A673 (cell line): ENCODE data around the gene DUOX1. TPM values are rescaled to one million over a fixed set of nuclear protein-coding genes. Genes with fewer than 3 reads are reported as not detected.

ENCODE experiments used
- BruUV-seq: library from RNA; stranded (reverse); fragments of 400-500 nt; replicated peaks from 2 replicates; lab custom pipeline; 2021; lab: Mats Ljungman, UMichigan
- CTCF ChIA-PET: fragments of 300-600 bp; sonication (Branson Sonifier 250); formaldehyde crosslinking; loops from one replicate; lab custom pipeline; 2022; ENCODE audit warnings: antibody characterized with exemption; lab: Charles Lee
- POLR2A ChIA-PET: fragments of 300-600 bp; sonication (Branson Sonifier 250); formaldehyde crosslinking; loops from one replicate; lab custom pipeline; 2022; ENCODE audit warnings: antibody characterized with exemption; ENCODE audit not compliant: low non-redundant PET; lab: Charles Lee
- DNase-seq: peaks from one replicate; pipeline ENCODE4 v3.0.0-alpha.2; 2015; ENCODE audit warnings: low spot score
- H3K27ac ChIP-seq: fragments of 200-600 bp; sonication (generic); 2 replicates; pipeline ENCODE4 v1.5.1; 2016; ENCODE audit warnings: mixed run types, low read depth, mild to moderate bottlenecking, mixed read lengths, antibody characterized with exemption, low read length; ENCODE audit not compliant: poor library complexity, severe bottlenecking
- H3K27me3 ChIP-seq: fragments of 200-600 bp; sonication (generic); replicated peaks from 2 replicates; pipeline ENCODE4 v1.6.1; 2017; ENCODE audit warnings: mixed run types, low read depth, mild to moderate bottlenecking, mixed read lengths, antibody characterized with exemption, low read length; ENCODE audit not compliant: insufficient read depth, poor library complexity
- H3K36me3 ChIP-seq: fragments of 200-600 bp; sonication (generic); 2 replicates; pipeline ENCODE4 v1.6.1; 2016; ENCODE audit warnings: mixed run types, mild to moderate bottlenecking, mixed read lengths, antibody characterized with exemption, low read length; ENCODE audit not compliant: insufficient read depth, poor library complexity, severe bottlenecking
- H3K4me1 ChIP-seq: fragments of 200-600 bp; sonication (generic); 2 replicates; pipeline ENCODE4 v1.6.1; 2017; ENCODE audit warnings: mixed run types, mild to moderate bottlenecking, mixed read lengths, antibody characterized with exemption, low read length; ENCODE audit not compliant: insufficient read depth, poor library complexity, severe bottlenecking
- H3K4me3 ChIP-seq: fragments of 200-600 bp; sonication (generic); 2 replicates; pipeline ENCODE4 v1.5.1; 2016; ENCODE audit warnings: low read depth, mixed run types, mild to moderate bottlenecking, mixed read lengths, low read length; ENCODE audit not compliant: poor library complexity, severe bottlenecking
- H3K9me3 ChIP-seq: fragments of 200-600 bp; sonication (generic); 2 replicates; pipeline ENCODE4 v1.6.1; 2016; ENCODE audit warnings: mixed run types, low read depth, mild to moderate bottlenecking, mixed read lengths, antibody characterized with exemption, low read length; ENCODE audit not compliant: poor library complexity, severe bottlenecking
- CTCF ChIP-seq: fragments of 300-800, 200-600 bp; sonication (generic); conservative IDR thresholded peaks from 2 replicates; pipeline ENCODE4 v1.5.1; 2017; ENCODE audit warnings: low read depth, mild to moderate bottlenecking, antibody characterized with exemption, low read length, moderate library complexity, mixed read lengths
- EZH2 ChIP-seq: fragments of 200-600 bp; sonication (generic); IDR thresholded peaks from 2 replicates; pipeline ENCODE4 v1.6.1; 2017; ENCODE audit warnings: borderline replicate concordance, low read depth, mild to moderate bottlenecking, mixed read lengths, antibody characterized with exemption, low read length; ENCODE audit not compliant: poor library complexity, severe bottlenecking
- intact Hi-C: fragments of 100-400 bp; cut with micrococcal nuclease; formaldehyde crosslinking; loops from one replicate; pipeline ENCODE4 v1.10.0; 2022; ENCODE audit not compliant: unreplicated experiment
- total RNA-seq: library from RNA; stranded (reverse); gene quantifications from 2 replicates; pipeline ENCODE4 v1.2.3, GENCODE V29; 2021

Gene DUOX1
- total RNA-seq, 1 experiment from 2014 or later = 1.7 TPM

- no TSS peak for BruUV-seq
- TF ChIP-seq CTCF = no peak
- TF ChIP-seq EZH2 = no peak
- Histone ChIP-seq H3K4me1 (peaks cover 5% of the 10 kb centered on the region), H3K36me3 (peaks cover 3% of the 10 kb centered on the region), H3K27me3 (no peaks in the 10 kb centered on the region), H3K9me3 (no peaks in the 10 kb centered on the region), H3K27ac (no peak overlapping the region), H3K4me3 (no peak overlapping the region)
- CTCF ChIA-PET = no interaction called here
- POLR2A ChIA-PET = no interaction called here
- no peak for DNase-seq
- intact Hi-C loops = no loop called here
Observed at GRCh38 chr15:45174069-45174468, 44.3 kb downstream of the DUOX1 start.

DNA sequence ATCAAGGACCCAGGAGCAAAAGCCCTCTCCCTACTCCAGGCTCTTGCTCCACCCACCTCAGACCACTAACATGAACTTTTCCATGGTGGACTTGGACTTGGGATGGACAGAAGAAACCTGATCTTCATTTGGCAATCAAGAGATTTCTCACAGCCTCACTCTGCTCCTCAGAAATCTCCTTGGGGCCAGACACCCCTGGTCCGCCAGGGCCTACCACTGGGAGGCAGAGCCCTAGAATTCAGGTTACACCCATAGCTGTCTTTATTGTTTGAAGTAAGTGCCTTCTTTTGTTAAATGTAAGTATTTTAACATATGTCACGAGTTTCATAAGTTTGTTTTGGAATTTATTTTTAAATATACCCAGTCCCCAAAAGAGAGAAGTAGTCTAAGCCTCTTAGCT, 44.8 kb downstream of the DUOX1 start:
- no TSS peak for BruUV-seq
- TF ChIP-seq EZH2 = no peak
- TF ChIP-seq CTCF = no peak
- no peaks in the 10 kb centered on the region for H3K27me3 ChIP-seq
- H3K36me3 ChIP-seq = peaks cover 3% of the 10 kb centered on the region
- intact Hi-C loops = no loop called here
- ChIA-PET POLR2A (no interaction called here), CTCF (no interaction called here)
- H3K4me3 ChIP-seq = no peak overlapping the region
- H3K4me1 ChIP-seq = peaks cover 5% of the 10 kb centered on the region
- no peak overlapping the region for H3K27ac ChIP-seq
- H3K9me3 ChIP-seq = no peaks in the 10 kb centered on the region
- no peak for DNase-seq

- CTCF ChIA-PET = no interaction called here
- Histone ChIP-seq H3K27me3 (no peaks in the 10 kb centered on the region), H3K9me3 (no peaks in the 10 kb centered on the region), H3K4me3 (no peak overlapping the region), H3K4me1 (peaks cover 14% of the 10 kb centered on the region), H3K27ac (no peak overlapping the region), H3K36me3 (peaks cover 3% of the 10 kb centered on the region)
- TSS peak; percentile 4 for BruUV-seq
- no peak for TF ChIP-seq EZH2
- intact Hi-C loops = no loop called here
- no peak for DNase-seq
- POLR2A ChIA-PET = interaction anchor here (0.6 kb wide), 1 partner anchor 21 kb away, joined by 4 read pairs; no protein-coding TSS in a partner anchor
Observed at GRCh38 chr15:45177285-45177684, 47.5 kb downstream of the DUOX1 start.
